ENCODE measurements around the gene MACF1.

The MACF1 gene

DNA sequence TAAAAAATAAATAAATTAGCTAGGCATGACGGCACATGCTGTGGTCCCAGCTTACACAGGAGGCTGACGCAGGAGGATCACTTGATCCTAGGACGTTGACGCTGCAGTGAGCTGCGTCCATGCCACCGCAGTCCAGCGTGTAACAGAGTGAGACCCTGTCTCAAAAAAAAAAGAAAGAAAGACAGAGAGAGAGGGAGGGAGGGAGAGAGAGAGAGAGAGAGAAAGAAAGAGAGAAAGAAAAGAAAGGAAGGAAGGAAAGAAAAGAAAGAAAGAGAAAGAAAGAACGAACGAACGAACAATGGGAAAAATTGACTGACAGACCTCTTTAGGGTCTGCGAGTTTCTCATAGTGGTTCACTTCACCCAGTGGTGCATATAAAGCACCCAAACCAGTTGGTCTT is 189.2 kb downstream of the MACF1 start:
- no peaks in the 10 kb centered on the region for H3K27me3 ChIP-seq (replicated peaks)
- TF ChIP-seq, protein P1, sequence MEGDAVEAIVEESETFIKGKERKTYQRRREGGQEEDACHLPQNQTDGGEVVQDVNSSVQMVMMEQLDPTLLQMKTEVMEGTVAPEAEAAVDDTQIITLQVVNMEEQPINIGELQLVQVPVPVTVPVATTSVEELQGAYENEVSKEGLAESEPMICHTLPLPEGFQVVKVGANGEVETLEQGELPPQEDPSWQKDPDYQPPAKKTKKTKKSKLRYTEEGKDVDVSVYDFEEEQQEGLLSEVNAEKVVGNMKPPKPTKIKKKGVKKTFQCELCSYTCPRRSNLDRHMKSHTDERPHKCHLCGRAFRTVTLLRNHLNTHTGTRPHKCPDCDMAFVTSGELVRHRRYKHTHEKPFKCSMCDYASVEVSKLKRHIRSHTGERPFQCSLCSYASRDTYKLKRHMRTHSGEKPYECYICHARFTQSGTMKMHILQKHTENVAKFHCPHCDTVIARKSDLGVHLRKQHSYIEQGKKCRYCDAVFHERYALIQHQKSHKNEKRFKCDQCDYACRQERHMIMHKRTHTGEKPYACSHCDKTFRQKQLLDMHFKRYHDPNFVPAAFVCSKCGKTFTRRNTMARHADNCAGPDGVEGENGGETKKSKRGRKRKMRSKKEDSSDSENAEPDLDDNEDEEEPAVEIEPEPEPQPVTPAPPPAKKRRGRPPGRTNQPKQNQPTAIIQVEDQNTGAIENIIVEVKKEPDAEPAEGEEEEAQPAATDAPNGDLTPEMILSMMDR (IDR thresholded peaks at IDR 0.05; ENCODE audit: low read depth, low read length, missing control alignments): no peak
- H3K36me3 ChIP-seq (replicated peaks): peaks cover 7% of the 10 kb centered on the region
- DNase-seq: no peak
- in situ Hi-C loops (cut with HindIII; ENCODE audit: low pct_ligation_motif_present, low sequenced_read_pairs): no loop called here
- H3K27ac ChIP-seq: peak overlapping the region; percentile 25
- no peak overlapping the region for H3K4me3 ChIP-seq (ENCODE audit: low read depth, low read length)

DNA sequence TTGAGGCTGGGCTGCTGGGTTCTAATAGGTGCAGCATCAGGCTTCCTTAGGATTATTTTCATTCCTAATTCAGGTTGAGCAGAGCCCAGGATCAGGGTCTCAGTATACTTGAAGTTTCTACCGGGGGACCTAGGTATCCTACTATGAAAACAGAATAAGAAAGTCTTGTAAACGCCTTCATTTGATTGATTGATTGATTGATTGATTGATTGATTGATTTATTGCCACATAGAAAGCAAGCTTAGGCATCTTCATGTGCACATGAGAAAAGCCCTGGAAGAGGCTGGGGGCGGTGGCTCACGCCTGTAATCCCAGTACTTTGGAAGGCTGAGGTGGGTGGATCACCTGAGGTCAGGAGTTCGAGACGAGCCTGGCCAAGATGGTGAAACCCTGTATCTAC is 189.6 kb downstream of the MACF1 start:
- H3K36me3 ChIP-seq (replicated peaks): peaks cover 7% of the 10 kb centered on the region
- in situ Hi-C loops (cut with HindIII; ENCODE audit: low pct_ligation_motif_present, low sequenced_read_pairs): no loop called here
- peak overlapping the region; percentile 37 for H3K27ac ChIP-seq
- H3K4me3 ChIP-seq (ENCODE audit: low read depth, low read length): no peak overlapping the region
- TF ChIP-seq, protein P1 (IDR thresholded peaks at IDR 0.05; ENCODE audit: low read depth, low read length, missing control alignments): no peak
- no peaks in the 10 kb centered on the region for H3K27me3 ChIP-seq (replicated peaks)
- no peak for DNase-seq

DNA sequence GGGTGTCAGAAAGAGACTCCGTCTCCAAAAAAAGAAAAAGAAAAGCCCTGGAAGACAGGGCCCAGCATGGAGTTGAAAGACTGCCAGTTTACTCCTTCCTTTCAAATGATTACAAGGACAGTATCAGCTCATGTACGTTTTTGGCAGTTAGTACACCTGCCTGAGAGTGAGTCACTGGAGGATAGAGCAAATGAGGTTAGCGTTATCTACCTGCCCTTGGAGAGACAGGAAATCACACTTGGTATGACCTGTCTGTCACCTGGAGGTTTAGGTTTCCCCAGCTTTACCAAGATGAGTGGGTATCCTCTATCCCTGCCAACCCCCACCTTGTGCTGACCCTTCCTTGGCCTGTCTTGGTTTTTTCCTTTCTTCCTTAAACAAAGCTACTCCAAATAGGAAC is 190.1 kb downstream of the MACF1 start:
- in situ Hi-C loops (cut with HindIII; ENCODE audit: low pct_ligation_motif_present, low sequenced_read_pairs): no loop called here
- H3K27ac ChIP-seq: peak overlapping the region; percentile 37
- H3K27me3 ChIP-seq (replicated peaks): no peaks in the 10 kb centered on the region
- no peak overlapping the region for H3K4me3 ChIP-seq (ENCODE audit: low read depth, low read length)
- DNase-seq: no peak
- peaks cover 5% of the 10 kb centered on the region for H3K36me3 ChIP-seq (replicated peaks)
- TF ChIP-seq, protein P1 (IDR thresholded peaks at IDR 0.05; ENCODE audit: low read depth, low read length, missing control alignments): no peak

GRCh38 chr1:39395357-39395831 is 190.9 kb downstream of the MACF1 start:
- TF ChIP-seq, protein P1 (IDR thresholded peaks at IDR 0.05; ENCODE audit: low read depth, low read length, missing control alignments): no peak
- Histone ChIP-seq H3K36me3 (replicated peaks) (no peaks in the 10 kb centered on the region), H3K4me3 (ENCODE audit: low read depth, low read length) (no peak overlapping the region), H3K27me3 (replicated peaks) (no peaks in the 10 kb centered on the region), H3K27ac (peak overlapping the region; percentile 37)
- DNase-seq: peak; percentile 82
- in situ Hi-C loops (cut with HindIII; ENCODE audit: low pct_ligation_motif_present, low sequenced_read_pairs): no loop called here

GRCh38 chr1:39396671-39397070 is 192.2 kb downstream of the MACF1 start:
- Histone ChIP-seq H3K4me3 (ENCODE audit: low read depth, low read length) (no peak overlapping the region), H3K27me3 (replicated peaks) (no peaks in the 10 kb centered on the region), H3K27ac (no peak overlapping the region), H3K36me3 (replicated peaks) (no peaks in the 10 kb centered on the region)
- in situ Hi-C loops (cut with HindIII; ENCODE audit: low pct_ligation_motif_present, low sequenced_read_pairs): no loop called here
- DNase-seq: no peak
- TF ChIP-seq, protein P1 (IDR thresholded peaks at IDR 0.05; ENCODE audit: low read depth, low read length, missing control alignments): no peak

- Histone ChIP-seq H3K4me3 (ENCODE audit: low read depth, low read length) (no peak overlapping the region), H3K27ac (peak overlapping the region; percentile 74)
- in situ Hi-C loops (cut with HindIII; ENCODE audit: low pct_ligation_motif_present, low sequenced_read_pairs): no loop called here
Observed at GRCh38 chr1:39397487-39397886, 193.0 kb downstream of the MACF1 start.

More at GRCh38 chr1:39397487-39397886, 193.0 kb downstream of the MACF1 start:
- no peak for DNase-seq
- TF ChIP-seq, protein P1 (IDR thresholded peaks at IDR 0.05; ENCODE audit: low read depth, low read length, missing control alignments): no peak
- Histone ChIP-seq H3K36me3 (replicated peaks) (no peaks in the 10 kb centered on the region), H3K27me3 (replicated peaks) (no peaks in the 10 kb centered on the region)
